K562 (cell line): ENCODE measurements around the gene RCSD1. TPM values are rescaled to one million over a fixed set of nuclear protein-coding genes. Genes with fewer than 3 reads are reported as not detected.
A peak's percentile ranks its signal among the peaks of the same experiment; 100 is the strongest.

Experiments used
- ARID1B ChIP-seq: fragments of 450-650 bp; IDR thresholded peaks from 2 replicates; pipeline ENCODE4 v1.6.1; 2016; ENCODE audit warnings: antibody characterized with exemption, mild to moderate bottlenecking, inconsistent platforms
- ELF2 ChIP-seq: fragments of 250-450 bp; sonication (Bioruptor Pico); IDR thresholded peaks from 2 replicates; pipeline ENCODE4 v1.5.0; 2021; ENCODE audit warnings: mild to moderate bottlenecking
- FOS ChIP-seq: IDR thresholded peaks from 3 replicates; pipeline ENCODE4 v1.6.1; 2011; ENCODE audit not compliant: insufficient read length; ENCODE audit errors: extremely low read depth
- GATA2 ChIP-seq: sonication (generic); formaldehyde crosslinking; IDR thresholded peaks from 2 replicates; pipeline ENCODE4 v1.4.0; 2020; ENCODE audit warnings: mild to moderate bottlenecking, missing genetic modification reagents
- GATAD2A ChIP-seq: fragments of 450-650 bp; IDR thresholded peaks from 2 replicates; pipeline ENCODE4 v1.6.1; 2017
- HDAC1 ChIP-seq, 2 experiments: fragments of 450-650 bp; IDR thresholded peaks; 2 replicates each; pipeline ENCODE4 v1.6.1; 2016 to 2017; ENCODE audit warnings: inconsistent platforms in 1 of 2, mild to moderate bottlenecking in 1 of 2, moderate library complexity in 1 of 2
- JUN ChIP-seq, 2 experiments: sonication (generic) in 1 of 2; formaldehyde crosslinking in 1 of 2; IDR thresholded peaks; 2 replicates each; pipeline versions ENCODE4 v1.6.1 to v1.8.0; 2012 to 2022; ENCODE audit warnings: borderline replicate concordance in 2 of 2, mild to moderate bottlenecking in 2 of 2, improper control_type of control experiment in 1 of 2, low read depth in 1 of 2, low read length in 1 of 2, missing genetic modification reagents in 1 of 2
- NCOR1 ChIP-seq: fragments of 450-650 bp; IDR thresholded peaks from 2 replicates; pipeline ENCODE4 v1.6.1; 2016; ENCODE audit warnings: mild to moderate bottlenecking, moderate library complexity
- RBBP5 ChIP-seq: fragments of 200-600 bp; sonication (generic); IDR thresholded peaks from 2 replicates; pipeline ENCODE4 v1.6.1; 2012; ENCODE audit warnings: borderline replicate concordance, mild to moderate bottlenecking, low read length, control low read depth, inconsistent platforms; ENCODE audit not compliant: insufficient read depth, poor library complexity, severe bottlenecking
- RCOR1 ChIP-seq, 2 experiments: IDR thresholded peaks; 2 replicates each; pipeline ENCODE4 v1.6.1; 2012; ENCODE audit warnings: low read depth in 2 of 2, low read length in 2 of 2, borderline replicate concordance in 1 of 2, improper control_type of control experiment in 1 of 2
- STAT5A ChIP-seq: IDR thresholded peaks from 2 replicates; pipeline ENCODE4 v1.6.1; 2012; ENCODE audit warnings: low read length, inconsistent platforms, borderline replicate concordance
- TAL1 ChIP-seq: fragments of 450-650 bp; IDR thresholded peaks from 2 replicates; pipeline ENCODE4 v1.6.1; 2016; ENCODE audit warnings: mild to moderate bottlenecking
- TBL1XR1 ChIP-seq, 2 experiments: IDR thresholded peaks; 2 replicates each; pipeline ENCODE4 v1.6.1; 2012; ENCODE audit warnings: improper control_type of control experiment in 2 of 2, low read length in 2 of 2, mild to moderate bottlenecking in 1 of 2
- TEAD4 ChIP-seq, 2 experiments: sonication (generic) in 1 of 2; formaldehyde crosslinking in 1 of 2; IDR thresholded peaks; 2 replicates each; pipeline versions ENCODE4 v1.6.1 to v1.8.0; 2012 to 2022; ENCODE audit warnings: borderline replicate concordance in 1 of 2, inconsistent platforms in 1 of 2, low read length in 1 of 2, mild to moderate bottlenecking in 1 of 2, missing genetic modification reagents in 1 of 2
- ZBED1 ChIP-seq: IDR thresholded peaks from 2 replicates; pipeline ENCODE4 v1.6.1; 2014
- ZNF696 ChIP-seq: fragments of 250-450 bp; sonication (Bioruptor Pico); conservative IDR thresholded peaks from 2 replicates; pipeline ENCODE4 v1.4.0; 2020; ENCODE audit warnings: mild to moderate bottlenecking, moderate library complexity
- polyA plus RNA-seq, 8 experiments: library from polyadenylated mRNA; depleted of rRNA in 4 of 8; stranded (reverse) in 5 of 8; unstranded in 3 of 8; fragments of >200 nt; fragmentation: Nextera tagmentation in 2 of 8; fragmentation: Illumina TruSeq in 1 of 8; extraction: Ambion mirVana in 2 of 8; extraction: Trizol in 1 of 8; gene quantifications; 2 replicates each; pipeline versions ENCODE4 v1.2.1 to v1.2.3, GENCODE V29; 2011 to 2014; ENCODE audit warnings: inconsistent platforms in 1 of 8, missing spikeins in 1 of 8
- total RNA-seq, 7 experiments: library from RNA; depleted of rRNA in 6 of 7; stranded (reverse); fragments of >200 nt in 6 of 7; fragmentation: Illumina TruSeq in 2 of 7; extraction: Trizol in 2 of 7; gene quantifications; 2 replicates each; pipeline versions ENCODE4 v1.2.1 to v1.2.3, GENCODE V29; 2011 to 2021; ENCODE audit warnings: low replicate concordance in 1 of 7
- TF ChIP-seq, protein P1 (sequence below): fragments of 450-650 bp; IDR thresholded peaks from 2 replicates; pipeline ENCODE4 v1.6.1; 2016; ENCODE audit warnings: antibody characterized with exemption
- TF ChIP-seq, protein P2 (sequence below): fragments of 250-450 bp; sonication (Bioruptor Pico); IDR thresholded peaks from 2 replicates; pipeline ENCODE4 v1.8.0; 2021; ENCODE audit warnings: moderate library complexity, mild to moderate bottlenecking, inconsistent platforms
- TF ChIP-seq, protein P3 (sequence below): fragments of 450-650 bp; IDR thresholded peaks from 2 replicates; pipeline ENCODE4 v1.6.1; 2016; ENCODE audit warnings: missing biosample characterization, missing genetic modification characterization
- TF ChIP-seq, protein P4 (sequence below), 2 experiments: fragments of 150-350 bp in 1 of 2; IDR thresholded peaks; 2 replicates each; pipeline ENCODE4 v1.6.1; 2012 to 2016; ENCODE audit warnings: low read depth in 2 of 2, low read length in 2 of 2, mild to moderate bottlenecking in 1 of 2, moderate library complexity in 1 of 2

The RCSD1 gene
- total and polyA plus RNA-seq, 9 of the 15 experiments (the other 6 are each of a cell fraction or from before 2014, with no cell fraction given), result 7.8 to 69.8 (median 45.3) TPM

DNA sequence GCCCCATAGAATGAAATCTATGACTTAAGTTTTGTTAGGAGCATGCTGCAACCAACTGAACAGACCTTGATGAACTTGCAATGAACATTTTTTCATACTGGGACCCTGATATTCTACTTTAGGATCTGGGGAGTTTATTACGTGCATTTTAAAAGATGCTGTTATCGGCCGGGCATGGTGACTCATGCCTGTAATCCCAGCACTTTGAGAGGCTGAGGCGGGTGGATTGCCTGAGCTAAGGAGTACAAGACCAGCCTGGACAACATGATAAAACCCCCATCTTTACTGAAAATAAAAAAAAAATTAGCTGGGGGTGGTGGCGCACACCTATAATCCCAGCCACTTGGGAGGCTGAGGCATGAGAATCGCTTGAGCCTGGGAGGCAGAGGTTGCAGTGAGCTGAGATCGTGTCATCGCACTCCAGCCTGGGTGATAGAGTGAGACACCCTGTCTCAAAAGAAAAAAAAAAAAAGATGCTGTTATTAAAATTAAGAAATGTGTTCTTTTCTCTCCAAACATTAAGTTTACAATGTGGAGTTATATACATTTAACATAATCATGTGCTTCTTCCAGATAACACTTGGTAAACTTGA lies 98.9 kb downstream of the RCSD1 start (continued):
- TF ChIP-seq, protein P1, sequence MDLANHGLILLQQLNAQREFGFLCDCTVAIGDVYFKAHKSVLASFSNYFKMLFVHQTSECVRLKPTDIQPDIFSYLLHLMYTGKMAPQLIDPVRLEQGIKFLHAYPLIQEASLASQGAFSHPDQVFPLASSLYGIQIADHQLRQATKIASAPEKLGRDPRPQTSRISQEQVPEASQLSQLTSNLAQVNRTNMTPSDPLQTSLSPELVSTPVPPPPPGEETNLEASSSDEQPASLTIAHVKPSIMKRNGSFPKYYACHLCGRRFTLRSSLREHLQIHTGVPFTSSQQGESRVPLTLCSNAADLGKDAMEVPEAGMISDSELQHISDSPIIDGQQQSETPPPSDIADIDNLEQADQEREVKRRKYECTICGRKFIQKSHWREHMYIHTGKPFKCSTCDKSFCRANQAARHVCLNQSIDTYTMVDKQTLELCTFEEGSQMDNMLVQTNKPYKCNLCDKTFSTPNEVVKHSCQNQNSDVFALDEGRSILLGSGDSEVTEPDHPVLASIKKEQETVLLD, result 0 out of 2 replicates have a peak, but pooled peaks have one; percentile 18
- TF ChIP-seq RCOR1 (IDR thresholded peaks at IDR 0.05; ENCODE audit: borderline replicate concordance in 1 of 2, low read depth in 2 of 2, low read length in 2 of 2) (peak in 1 of 2 experiments; percentile 73; a peak in 1 of 4 replicates), ARID1B (peak; percentile 93), JUN (IDR thresholded peaks at IDR 0.05; ENCODE audit: borderline replicate concordance, low read depth, low read length) (peak; percentile 77; the same call in 1 of the 2 replicates), JUN (CRISPR knock-in tag; IDR thresholded peaks at IDR 0.05; ENCODE audit: borderline replicate concordance) (no peak), ZBED1 (no peak), TBL1XR1 (IDR thresholded peaks at IDR 0.05; ENCODE audit: low read length in 2 of 2) (peak in 1 of 2 experiments; percentile 41; a peak in 1 of 4 replicates), STAT5A (peak; percentile 50; the same call in 1 of the 2 replicates), TAL1 (peak; percentile 76; the same call in 1 of the 2 replicates), FOS (peak; percentile 27), ZNF696 (CRISPR knock-in tag) (no peak), RBBP5 (no peak), ELF2 (CRISPR knock-in tag) (no peak), GATAD2A (no peak), GATA2 (CRISPR knock-in tag) (peak; percentile 19; the same call in 1 of the 2 replicates), NCOR1 (peak; percentile 81), HDAC1 (IDR thresholded peaks at IDR 0.05) (peak in 1 of 2 experiments; percentile 47; a peak in 1 of 4 replicates), TEAD4 (IDR thresholded peaks at IDR 0.05; ENCODE audit: low read length) (peak; percentile 77), TEAD4 (CRISPR knock-in tag; IDR thresholded peaks at IDR 0.05; ENCODE audit: borderline replicate concordance) (no peak)
- TF ChIP-seq, protein P2, sequence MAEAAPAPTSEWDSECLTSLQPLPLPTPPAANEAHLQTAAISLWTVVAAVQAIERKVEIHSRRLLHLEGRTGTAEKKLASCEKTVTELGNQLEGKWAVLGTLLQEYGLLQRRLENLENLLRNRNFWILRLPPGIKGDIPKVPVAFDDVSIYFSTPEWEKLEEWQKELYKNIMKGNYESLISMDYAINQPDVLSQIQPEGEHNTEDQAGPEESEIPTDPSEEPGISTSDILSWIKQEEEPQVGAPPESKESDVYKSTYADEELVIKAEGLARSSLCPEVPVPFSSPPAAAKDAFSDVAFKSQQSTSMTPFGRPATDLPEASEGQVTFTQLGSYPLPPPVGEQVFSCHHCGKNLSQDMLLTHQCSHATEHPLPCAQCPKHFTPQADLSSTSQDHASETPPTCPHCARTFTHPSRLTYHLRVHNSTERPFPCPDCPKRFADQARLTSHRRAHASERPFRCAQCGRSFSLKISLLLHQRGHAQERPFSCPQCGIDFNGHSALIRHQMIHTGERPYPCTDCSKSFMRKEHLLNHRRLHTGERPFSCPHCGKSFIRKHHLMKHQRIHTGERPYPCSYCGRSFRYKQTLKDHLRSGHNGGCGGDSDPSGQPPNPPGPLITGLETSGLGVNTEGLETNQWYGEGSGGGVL (CRISPR knock-in tag), result no peak
- TF ChIP-seq, protein P3, sequence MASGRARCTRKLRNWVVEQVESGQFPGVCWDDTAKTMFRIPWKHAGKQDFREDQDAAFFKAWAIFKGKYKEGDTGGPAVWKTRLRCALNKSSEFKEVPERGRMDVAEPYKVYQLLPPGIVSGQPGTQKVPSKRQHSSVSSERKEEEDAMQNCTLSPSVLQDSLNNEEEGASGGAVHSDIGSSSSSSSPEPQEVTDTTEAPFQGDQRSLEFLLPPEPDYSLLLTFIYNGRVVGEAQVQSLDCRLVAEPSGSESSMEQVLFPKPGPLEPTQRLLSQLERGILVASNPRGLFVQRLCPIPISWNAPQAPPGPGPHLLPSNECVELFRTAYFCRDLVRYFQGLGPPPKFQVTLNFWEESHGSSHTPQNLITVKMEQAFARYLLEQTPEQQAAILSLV (tag), result no peak
- TF ChIP-seq, protein P4, sequence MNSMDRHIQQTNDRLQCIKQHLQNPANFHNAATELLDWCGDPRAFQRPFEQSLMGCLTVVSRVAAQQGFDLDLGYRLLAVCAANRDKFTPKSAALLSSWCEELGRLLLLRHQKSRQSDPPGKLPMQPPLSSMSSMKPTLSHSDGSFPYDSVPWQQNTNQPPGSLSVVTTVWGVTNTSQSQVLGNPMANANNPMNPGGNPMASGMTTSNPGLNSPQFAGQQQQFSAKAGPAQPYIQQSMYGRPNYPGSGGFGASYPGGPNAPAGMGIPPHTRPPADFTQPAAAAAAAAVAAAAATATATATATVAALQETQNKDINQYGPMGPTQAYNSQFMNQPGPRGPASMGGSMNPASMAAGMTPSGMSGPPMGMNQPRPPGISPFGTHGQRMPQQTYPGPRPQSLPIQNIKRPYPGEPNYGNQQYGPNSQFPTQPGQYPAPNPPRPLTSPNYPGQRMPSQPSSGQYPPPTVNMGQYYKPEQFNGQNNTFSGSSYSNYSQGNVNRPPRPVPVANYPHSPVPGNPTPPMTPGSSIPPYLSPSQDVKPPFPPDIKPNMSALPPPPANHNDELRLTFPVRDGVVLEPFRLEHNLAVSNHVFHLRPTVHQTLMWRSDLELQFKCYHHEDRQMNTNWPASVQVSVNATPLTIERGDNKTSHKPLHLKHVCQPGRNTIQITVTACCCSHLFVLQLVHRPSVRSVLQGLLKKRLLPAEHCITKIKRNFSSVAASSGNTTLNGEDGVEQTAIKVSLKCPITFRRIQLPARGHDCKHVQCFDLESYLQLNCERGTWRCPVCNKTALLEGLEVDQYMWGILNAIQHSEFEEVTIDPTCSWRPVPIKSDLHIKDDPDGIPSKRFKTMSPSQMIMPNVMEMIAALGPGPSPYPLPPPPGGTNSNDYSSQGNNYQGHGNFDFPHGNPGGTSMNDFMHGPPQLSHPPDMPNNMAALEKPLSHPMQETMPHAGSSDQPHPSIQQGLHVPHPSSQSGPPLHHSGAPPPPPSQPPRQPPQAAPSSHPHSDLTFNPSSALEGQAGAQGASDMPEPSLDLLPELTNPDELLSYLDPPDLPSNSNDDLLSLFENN (IDR thresholded peaks at IDR 0.05; ENCODE audit: low read depth in 2 of 2, low read length in 2 of 2), result peak in 1 of 2 experiments; percentile 56; a peak in 1 of 4 replicates
